LNCAP (cell line): ENCODE measurements around the gene CRIP1.

Experiments used
- CTCF ChIP-seq: fragments of 450-650 bp; IDR thresholded peaks from 2 replicates; pipeline ENCODE4 v1.5.1; 2017; ENCODE audit warnings: mild to moderate bottlenecking

CRIP1 gene

GRCh38 chr14:105483300-105484068 is 3.2 kb upstream of the CRIP1 start:
- TF ChIP-seq CTCF = no peak

- no peak for TF ChIP-seq CTCF
Measured at GRCh38 chr14:105484069-105484996, 2.4 kb upstream of the CRIP1 start.

- TF ChIP-seq CTCF = no peak
Measured at GRCh38 chr14:105484997-105485393, 1.7 kb upstream of the CRIP1 start.

GRCh38 chr14:105485739-105486162 is 935 bp upstream of the CRIP1 start:
- TF ChIP-seq CTCF = no peak

GRCh38 chr14:105486974-105487448 is 325 bp downstream of the CRIP1 start:
- no peak for TF ChIP-seq CTCF

- TF ChIP-seq CTCF = no peak
Measured at GRCh38 chr14:105487449-105487985, 831 bp downstream of the CRIP1 start.

- no peak for TF ChIP-seq CTCF
Measured at GRCh38 chr14:105487986-105488777, 1.5 kb downstream of the CRIP1 start.
